22Rv1 (cell line): Measurements from ENCODE around the gene FMN1.

Experiments used
- CTCF ChIP-seq: fragments of 450-650 bp; IDR thresholded peaks from 2 replicates; pipeline ENCODE4 v1.5.1; 2017; ENCODE audit warnings: mild to moderate bottlenecking
- ZFX ChIP-seq: fragments of 450-650 bp; IDR thresholded peaks from 2 replicates; pipeline ENCODE4 v1.6.1; 2017; ENCODE audit warnings: antibody characterized with exemption, borderline replicate concordance

DNA sequence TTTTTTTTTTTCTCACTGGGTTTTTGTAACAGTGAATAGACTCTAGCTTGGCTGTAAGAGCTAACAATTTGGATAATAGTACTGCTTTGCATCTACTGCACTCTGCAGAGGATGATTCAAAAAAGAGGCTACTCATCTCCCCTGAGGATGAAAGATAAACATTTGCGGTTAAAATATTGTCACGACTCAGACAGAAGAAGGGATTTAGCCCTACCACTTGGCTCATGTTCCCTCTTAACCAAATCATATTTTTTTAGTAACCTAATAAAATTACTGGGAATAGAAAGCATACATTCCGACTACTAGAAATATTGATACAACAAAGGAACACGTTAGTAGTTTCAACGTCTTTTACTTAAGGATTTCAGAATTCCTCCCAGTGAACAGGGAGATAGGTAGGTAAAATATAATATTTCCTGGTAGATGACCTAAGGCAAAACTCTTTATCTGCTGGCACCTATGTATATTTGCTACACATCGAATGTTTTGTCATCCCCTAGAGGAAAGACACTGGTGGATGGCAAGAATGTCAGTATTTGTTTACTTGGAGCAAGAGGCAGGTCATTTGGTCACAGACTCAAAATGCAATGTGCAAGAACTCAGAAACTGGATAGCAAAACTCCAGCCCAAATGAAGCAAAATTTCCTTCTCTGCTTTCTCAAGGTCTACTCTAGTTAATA lies 365.9 kb downstream of the FMN1 start:
- TF ChIP-seq CTCF: no peak
- TF ChIP-seq ZFX: no peak
